Thyroid gland (tissue), 4 donors: ENCODE measurements around the gene DNASE2B.
"Not testable (repeated sequence)": the region's sequence is repeated elsewhere in the genome, so short reads cannot be mapped to it uniquely, and the experiment has no call there.

ENCODE experiments used
- CTCF ChIP-seq, 6 experiments: fragments of 200-600 bp in 3 of 6; fragments of 450-650 bp in 3 of 6; sonication (generic) in 3 of 6; IDR thresholded peaks; one replicate each; pipeline ENCODE4 v1.5.1; 2016 to 2019; ENCODE audit warnings: antibody characterized with exemption in 6 of 6, mild to moderate bottlenecking in 2 of 6, inconsistent platforms in 1 of 6, moderate library complexity in 1 of 6
- POLR2A ChIP-seq, 2 donors: fragments of 450-650 bp; IDR thresholded peaks; one replicate each; pipeline ENCODE4 v1.6.1; 2017; ENCODE audit warnings: antibody characterized with exemption in 2 of 2, mild to moderate bottlenecking in 2 of 2, moderate library complexity in 1 of 2

DNA sequence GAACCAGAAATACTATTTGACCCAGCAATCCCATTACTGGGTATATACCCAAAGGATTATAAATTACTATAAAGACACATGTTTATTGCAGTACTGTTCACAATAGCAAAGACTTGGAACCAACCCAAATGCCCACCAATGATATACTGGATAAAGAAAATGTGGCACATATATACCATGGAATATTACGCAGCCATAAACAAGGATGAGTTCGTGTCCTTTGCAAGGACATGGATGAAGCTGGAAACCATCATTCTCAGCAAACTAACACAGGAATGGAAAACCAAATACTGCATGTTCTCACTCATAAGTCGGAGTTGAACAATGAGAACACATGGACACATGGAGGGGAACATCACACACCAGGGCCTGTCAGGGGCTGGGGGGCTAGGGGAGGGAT lies 50.4 kb downstream of the DNASE2B start:
- not testable (repeated sequence) for TF ChIP-seq CTCF, POLR2A (IDR thresholded peaks at IDR 0.05)
